ENCODE results near the gene SOX13. TPM values are rescaled to one million over a fixed set of nuclear protein-coding genes. Genes with fewer than 3 reads are reported as not detected.

Gene SOX13
- total and polyA plus RNA-seq, 9 of the 15 experiments (the other 6 are each of a cell fraction or from before 2014, with no cell fraction given): 0.03 to 0.35 (median 0.06) TPM; not detected in 5

DNA sequence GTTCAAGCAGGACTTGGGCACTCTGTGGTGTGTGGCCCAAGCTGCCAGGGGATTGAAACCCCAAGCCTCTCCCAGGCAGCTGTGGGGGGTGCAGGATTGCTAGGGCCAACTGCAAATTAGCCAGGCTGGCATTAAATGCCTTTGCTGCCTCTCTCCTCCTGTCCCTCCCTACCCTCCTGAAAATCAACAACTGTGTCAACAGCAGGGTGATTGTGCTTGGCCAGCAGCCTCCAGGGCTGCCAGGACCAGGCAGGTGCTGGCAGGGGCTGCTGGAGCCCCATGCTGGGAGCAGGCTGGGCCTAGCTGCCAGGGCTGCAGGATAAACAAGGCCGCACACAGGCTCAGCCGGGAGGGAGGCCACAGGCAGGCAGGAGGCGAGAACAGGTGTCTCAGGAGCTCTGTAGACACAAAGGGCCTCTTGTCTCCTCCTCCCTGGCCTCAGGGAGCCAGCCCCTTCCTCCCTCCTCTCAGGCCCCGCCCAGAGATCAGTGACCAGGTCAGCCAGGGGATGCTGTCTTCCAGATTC is 11.4 kb downstream of the SOX13 start:
- H3K79me2 ChIP-seq (ENCODE audit: control insufficient read depth, insufficient read depth, low read length): no peaks in the 10 kb centered on the region
- DNase-seq (ENCODE audit: extremely low read depth in 1 of 4, low spot score in 3 of 4) (no peak), ATAC-seq (no peak), FAIRE-seq (no peak)
- peaks cover 18 to 70% of the 10 kb centered on the region in 2 experiments for H3K27me3 ChIP-seq (ENCODE audit: control insufficient read depth in 2 of 2, insufficient read depth in 2 of 2, low read length in 2 of 2)
- H3K27ac ChIP-seq (ENCODE audit: extremely low read depth, low read depth, low read length): no peak overlapping the region
- no peak overlapping the region for H2AFZ ChIP-seq (ENCODE audit: low read depth, low read length)
- H3K9me3 ChIP-seq (replicated peaks; ENCODE audit: control insufficient read depth, insufficient read depth, low read depth, low read length): no peaks in the 10 kb centered on the region
- H3K4me1 ChIP-seq (replicated peaks in 1 of 2; ENCODE audit: control insufficient read depth in 2 of 2, insufficient read depth in 2 of 2, low read length in 2 of 2): 0 out of 5 replicates have a peak, but pooled peaks cover 0 to 4% of the 10 kb centered on the region in 2 experiments
- 2% methylated on average over 4 of the region's 4 CpGs for WGBS (ENCODE audit: insufficient coverage, low coverage, missing lambda C conversion rate)
- H3K36me3 ChIP-seq (ENCODE audit: control insufficient read depth, insufficient read depth, low read length): no peaks in the 10 kb centered on the region
- no peak overlapping the region for H3K4me2 ChIP-seq (ENCODE audit: insufficient read depth, low read length)
- POLR2A ChIA-PET: interaction anchor here (0.6 kb wide), 1 partner anchor 9 kb away, joined by 3 read pairs; no protein-coding TSS in a partner anchor
- no peak overlapping the region for H3K4me3 ChIP-seq
- intact Hi-C loops (cut with micrococcal nuclease) (no loop called here), in situ Hi-C loops (cut with MboI) (no loop called here)
- no peaks in the 10 kb centered on the region for H3K9me1 ChIP-seq (ENCODE audit: control insufficient read depth, insufficient read depth, low read length)
- peak overlapping the region in 1 of 2 experiments; percentile 43; a peak in 1 of 4 replicates for H3K9ac ChIP-seq (ENCODE audit: insufficient read depth in 1 of 2, low read depth in 2 of 2, low read length in 2 of 2)
- no TSS peak for BruUV-seq (replicated peaks)
- CTCF ChIA-PET (ENCODE audit: low intra/inter-chr PET ratio): no interaction called here
- H4K20me1 ChIP-seq (replicated peaks; ENCODE audit: control insufficient read depth, insufficient read depth, low read length): no peaks in the 10 kb centered on the region; the same call in 1 of the 2 replicates
- TF ChIP-seq, protein P1, sequence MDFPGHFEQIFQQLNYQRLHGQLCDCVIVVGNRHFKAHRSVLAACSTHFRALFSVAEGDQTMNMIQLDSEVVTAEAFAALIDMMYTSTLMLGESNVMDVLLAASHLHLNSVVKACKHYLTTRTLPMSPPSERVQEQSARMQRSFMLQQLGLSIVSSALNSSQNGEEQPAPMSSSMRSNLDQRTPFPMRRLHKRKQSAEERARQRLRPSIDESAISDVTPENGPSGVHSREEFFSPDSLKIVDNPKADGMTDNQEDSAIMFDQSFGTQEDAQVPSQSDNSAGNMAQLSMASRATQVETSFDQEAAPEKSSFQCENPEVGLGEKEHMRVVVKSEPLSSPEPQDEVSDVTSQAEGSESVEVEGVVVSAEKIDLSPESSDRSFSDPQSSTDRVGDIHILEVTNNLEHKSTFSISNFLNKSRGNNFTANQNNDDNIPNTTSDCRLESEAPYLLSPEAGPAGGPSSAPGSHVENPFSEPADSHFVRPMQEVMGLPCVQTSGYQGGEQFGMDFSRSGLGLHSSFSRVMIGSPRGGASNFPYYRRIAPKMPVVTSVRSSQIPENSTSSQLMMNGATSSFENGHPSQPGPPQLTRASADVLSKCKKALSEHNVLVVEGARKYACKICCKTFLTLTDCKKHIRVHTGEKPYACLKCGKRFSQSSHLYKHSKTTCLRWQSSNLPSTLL (IDR thresholded peaks at IDR 0.05): no peak
- no peak for TF ChIP-seq MAFK (IDR thresholded peaks at IDR 0.05; ENCODE audit: low read length)
- TF ChIP-seq, protein P2, sequence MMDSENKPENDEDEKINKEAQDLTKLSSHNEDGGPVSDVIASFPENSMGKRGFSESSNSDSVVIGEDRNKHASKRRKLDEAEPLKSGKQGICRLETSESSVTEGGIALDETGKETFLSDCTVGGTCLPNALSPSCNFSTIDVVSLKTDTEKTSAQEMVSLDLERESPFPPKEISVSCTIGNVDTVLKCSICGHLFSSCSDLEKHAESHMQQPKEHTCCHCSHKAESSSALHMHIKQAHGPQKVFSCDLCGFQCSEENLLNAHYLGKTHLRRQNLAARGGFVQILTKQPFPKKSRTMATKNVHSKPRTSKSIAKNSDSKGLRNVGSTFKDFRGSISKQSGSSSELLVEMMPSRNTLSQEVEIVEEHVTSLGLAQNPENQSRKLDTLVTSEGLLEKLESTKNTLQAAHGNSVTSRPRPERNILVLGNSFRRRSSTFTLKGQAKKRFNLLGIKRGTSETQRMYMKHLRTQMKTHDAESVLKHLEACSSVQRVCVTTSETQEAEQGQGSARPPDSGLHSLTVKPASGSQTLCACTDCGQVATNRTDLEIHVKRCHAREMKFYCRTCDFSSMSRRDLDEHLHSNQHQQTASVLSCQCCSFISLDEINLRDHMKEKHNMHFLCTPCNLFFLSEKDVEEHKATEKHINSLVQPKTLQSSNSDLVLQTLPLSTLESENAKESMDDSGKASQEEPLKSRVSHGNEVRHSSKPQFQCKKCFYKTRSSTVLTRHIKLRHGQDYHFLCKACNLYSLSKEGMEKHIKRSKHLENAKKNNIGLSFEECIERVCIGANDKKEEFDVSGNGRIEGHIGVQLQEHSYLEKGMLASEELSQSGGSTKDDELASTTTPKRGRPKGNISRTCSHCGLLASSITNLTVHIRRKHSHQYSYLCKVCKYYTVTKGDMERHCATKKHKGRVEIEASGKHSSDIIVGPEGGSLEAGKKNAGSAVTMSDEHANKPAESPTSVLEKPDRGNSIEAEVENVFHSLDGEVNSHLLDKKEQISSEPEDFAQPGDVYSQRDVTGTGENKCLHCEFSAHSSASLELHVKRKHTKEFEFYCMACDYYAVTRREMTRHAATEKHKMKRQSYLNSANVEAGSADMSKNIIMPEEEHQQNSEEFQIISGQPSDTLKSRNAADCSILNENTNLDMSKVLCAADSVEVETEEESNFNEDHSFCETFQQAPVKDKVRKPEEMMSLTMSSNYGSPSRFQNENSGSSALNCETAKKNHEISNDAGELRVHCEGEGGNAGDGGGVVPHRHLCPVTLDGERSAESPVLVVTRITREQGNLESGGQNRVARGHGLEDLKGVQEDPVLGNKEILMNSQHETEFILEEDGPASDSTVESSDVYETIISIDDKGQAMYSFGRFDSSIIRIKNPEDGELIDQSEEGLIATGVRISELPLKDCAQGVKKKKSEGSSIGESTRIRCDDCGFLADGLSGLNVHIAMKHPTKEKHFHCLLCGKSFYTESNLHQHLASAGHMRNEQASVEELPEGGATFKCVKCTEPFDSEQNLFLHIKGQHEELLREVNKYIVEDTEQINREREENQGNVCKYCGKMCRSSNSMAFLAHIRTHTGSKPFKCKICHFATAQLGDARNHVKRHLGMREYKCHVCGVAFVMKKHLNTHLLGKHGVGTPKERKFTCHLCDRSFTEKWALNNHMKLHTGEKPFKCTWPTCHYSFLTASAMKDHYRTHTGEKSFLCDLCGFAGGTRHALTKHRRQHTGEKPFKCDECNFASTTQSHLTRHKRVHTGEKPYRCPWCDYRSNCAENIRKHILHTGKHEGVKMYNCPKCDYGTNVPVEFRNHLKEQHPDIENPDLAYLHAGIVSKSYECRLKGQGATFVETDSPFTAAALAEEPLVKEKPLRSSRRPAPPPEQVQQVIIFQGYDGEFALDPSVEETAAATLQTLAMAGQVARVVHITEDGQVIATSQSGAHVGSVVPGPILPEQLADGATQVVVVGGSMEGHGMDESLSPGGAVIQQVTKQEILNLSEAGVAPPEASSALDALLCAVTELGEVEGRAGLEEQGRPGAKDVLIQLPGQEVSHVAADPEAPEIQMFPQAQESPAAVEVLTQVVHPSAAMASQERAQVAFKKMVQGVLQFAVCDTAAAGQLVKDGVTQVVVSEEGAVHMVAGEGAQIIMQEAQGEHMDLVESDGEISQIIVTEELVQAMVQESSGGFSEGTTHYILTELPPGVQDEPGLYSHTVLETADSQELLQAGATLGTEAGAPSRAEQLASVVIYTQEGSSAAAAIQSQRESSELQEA (IDR thresholded peaks at IDR 0.05; ENCODE audit: low read depth): no peak
- TF ChIP-seq ZNF507 (tag; conservative IDR thresholded peaks at IDR 0.05): no peak
- TF ChIP-seq, protein P3, sequence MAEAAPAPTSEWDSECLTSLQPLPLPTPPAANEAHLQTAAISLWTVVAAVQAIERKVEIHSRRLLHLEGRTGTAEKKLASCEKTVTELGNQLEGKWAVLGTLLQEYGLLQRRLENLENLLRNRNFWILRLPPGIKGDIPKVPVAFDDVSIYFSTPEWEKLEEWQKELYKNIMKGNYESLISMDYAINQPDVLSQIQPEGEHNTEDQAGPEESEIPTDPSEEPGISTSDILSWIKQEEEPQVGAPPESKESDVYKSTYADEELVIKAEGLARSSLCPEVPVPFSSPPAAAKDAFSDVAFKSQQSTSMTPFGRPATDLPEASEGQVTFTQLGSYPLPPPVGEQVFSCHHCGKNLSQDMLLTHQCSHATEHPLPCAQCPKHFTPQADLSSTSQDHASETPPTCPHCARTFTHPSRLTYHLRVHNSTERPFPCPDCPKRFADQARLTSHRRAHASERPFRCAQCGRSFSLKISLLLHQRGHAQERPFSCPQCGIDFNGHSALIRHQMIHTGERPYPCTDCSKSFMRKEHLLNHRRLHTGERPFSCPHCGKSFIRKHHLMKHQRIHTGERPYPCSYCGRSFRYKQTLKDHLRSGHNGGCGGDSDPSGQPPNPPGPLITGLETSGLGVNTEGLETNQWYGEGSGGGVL (CRISPR knock-in tag; IDR thresholded peaks at IDR 0.05): no peak
- no peak for TF ChIP-seq NEUROD1 (IDR thresholded peaks at IDR 0.05; ENCODE audit: borderline replicate concordance, low read depth, low read length, partially characterized antibody)
- TF ChIP-seq, protein P4, sequence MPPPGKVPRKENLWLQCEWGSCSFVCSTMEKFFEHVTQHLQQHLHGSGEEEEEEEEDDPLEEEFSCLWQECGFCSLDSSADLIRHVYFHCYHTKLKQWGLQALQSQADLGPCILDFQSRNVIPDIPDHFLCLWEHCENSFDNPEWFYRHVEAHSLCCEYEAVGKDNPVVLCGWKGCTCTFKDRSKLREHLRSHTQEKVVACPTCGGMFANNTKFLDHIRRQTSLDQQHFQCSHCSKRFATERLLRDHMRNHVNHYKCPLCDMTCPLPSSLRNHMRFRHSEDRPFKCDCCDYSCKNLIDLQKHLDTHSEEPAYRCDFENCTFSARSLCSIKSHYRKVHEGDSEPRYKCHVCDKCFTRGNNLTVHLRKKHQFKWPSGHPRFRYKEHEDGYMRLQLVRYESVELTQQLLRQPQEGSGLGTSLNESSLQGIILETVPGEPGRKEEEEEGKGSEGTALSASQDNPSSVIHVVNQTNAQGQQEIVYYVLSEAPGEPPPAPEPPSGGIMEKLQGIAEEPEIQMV (tag; conservative IDR thresholded peaks at IDR 0.05; ENCODE audit: low read depth): no peak
